NCI-H1694 treated with DMSO at 0.1 percent for 48 hours (cell line): ENCODE results near the gene TADA1.

Experiments used
- DNase-seq: peaks from one replicate; lab custom pipeline; 2025; lab: John Stamatoyannopoulos, UW

Gene TADA1

GRCh38 chr1:166875734-166876539 lies at the start of gene TADA1:
Gene TADA1, minus strand, starts transcription at chr1:166876264. Its CDS starts 31 bp downstream, at chr1:166876233.
- DNase-seq: peak; percentile 99

GRCh38 chr1:166924823-166925541 lies 48.9 kb upstream of the TADA1 start:
- DNase-seq: no peak

- DNase-seq: no peak
These were observed 44.8 kb upstream of the TADA1 start for GRCh38 chr1:166920561-166921475.

- no peak for DNase-seq
These were observed 42.9 kb upstream of the TADA1 start for GRCh38 chr1:166918956-166919316.

- no peak for DNase-seq
These were observed 42.3 kb upstream of the TADA1 start for GRCh38 chr1:166918088-166918955.

- DNase-seq: no peak
These were observed 39.9 kb upstream of the TADA1 start for GRCh38 chr1:166915941-166916340.

- DNase-seq: no peak
These were observed 39.0 kb upstream of the TADA1 start for GRCh38 chr1:166915042-166915441.

- DNase-seq: no peak
These were observed 38.0 kb upstream of the TADA1 start for GRCh38 chr1:166914111-166914510.

GRCh38 chr1:166911624-166912023 lies 35.6 kb upstream of the TADA1 start:
- no peak for DNase-seq

GRCh38 chr1:166910396-166910994 lies 34.4 kb upstream of the TADA1 start:
- peak; percentile 83 for DNase-seq

- DNase-seq: no peak
These were observed 32.9 kb upstream of the TADA1 start for GRCh38 chr1:166908942-166909341.

- DNase-seq: no peak
These were observed 31.7 kb upstream of the TADA1 start for GRCh38 chr1:166907763-166908162.

- no peak for DNase-seq
These were observed 31.0 kb upstream of the TADA1 start for GRCh38 chr1:166907051-166907450.

GRCh38 chr1:166906647-166907046 lies 30.6 kb upstream of the TADA1 start:
- DNase-seq: no peak

GRCh38 chr1:166905900-166906299 lies 29.8 kb upstream of the TADA1 start:
- DNase-seq: no peak

- DNase-seq: no peak
These were observed 29.1 kb upstream of the TADA1 start for GRCh38 chr1:166905136-166905535.

GRCh38 chr1:166903232-166903631 lies 27.2 kb upstream of the TADA1 start:
- no peak for DNase-seq

- peak; percentile 13 for DNase-seq
These were observed 26.2 kb upstream of the TADA1 start for GRCh38 chr1:166902279-166902678.

GRCh38 chr1:166900987-166901386 lies 24.9 kb upstream of the TADA1 start:
- no peak for DNase-seq

GRCh38 chr1:166899769-166900168 lies 23.7 kb upstream of the TADA1 start:
- no peak for DNase-seq

GRCh38 chr1:166895766-166896165 lies 19.7 kb upstream of the TADA1 start:
- no peak for DNase-seq
